ENCODE results near the gene GPR25. TPM values are rescaled to one million over a fixed set of nuclear protein-coding genes. Genes with fewer than 3 reads are reported as not detected.

GPR25 gene
- total RNA-seq, 1 experiment from 2014 or later, result not detected

GRCh38 chr1:200894712-200895442 is 22.1 kb downstream of the GPR25 start, which contains the start of gene INAVA:
Gene INAVA, plus strand, starts transcription at chr1:200894900. Its CDS starts 3,501 bp downstream, at chr1:200898401.
- no peak for DNase-seq (ENCODE audit: low read depth)

- no peak for DNase-seq (ENCODE audit: low read depth)
Observed at GRCh38 chr1:200895443-200895789, 22.6 kb downstream of the GPR25 start.

GRCh38 chr1:200895801-200896530 is 23.2 kb downstream of the GPR25 start:
- no peak for DNase-seq (ENCODE audit: low read depth)

- peak; percentile 78 for DNase-seq (ENCODE audit: low read depth)
Observed at GRCh38 chr1:200896531-200897196, 23.9 kb downstream of the GPR25 start.

- DNase-seq (ENCODE audit: low read depth), result no peak
Observed at GRCh38 chr1:200897259-200897658, 24.5 kb downstream of the GPR25 start.

- no peak for DNase-seq (ENCODE audit: low read depth)
Observed at GRCh38 chr1:200899015-200899386, 26.2 kb downstream of the GPR25 start.

GRCh38 chr1:200899451-200899915 is 26.7 kb downstream of the GPR25 start:
- DNase-seq (ENCODE audit: low read depth), result no peak

GRCh38 chr1:200899954-200900867 is 27.4 kb downstream of the GPR25 start:
- no peak for DNase-seq (ENCODE audit: low read depth)

- DNase-seq (ENCODE audit: low read depth), result no peak
Observed at GRCh38 chr1:200900877-200901276, 28.1 kb downstream of the GPR25 start.

GRCh38 chr1:200901350-200901749 is 28.6 kb downstream of the GPR25 start:
- no peak for DNase-seq (ENCODE audit: low read depth)

GRCh38 chr1:200901796-200902444 is 29.1 kb downstream of the GPR25 start:
- DNase-seq (ENCODE audit: low read depth), result no peak

- no peak for DNase-seq (ENCODE audit: low read depth)
Observed at GRCh38 chr1:200903793-200904192, 31.0 kb downstream of the GPR25 start.

- no peak for DNase-seq (ENCODE audit: low read depth)
Observed at GRCh38 chr1:200904772-200905171, 32.0 kb downstream of the GPR25 start.

GRCh38 chr1:200905411-200906052 is 32.8 kb downstream of the GPR25 start:
- DNase-seq (ENCODE audit: low read depth), result no peak

- no peak for DNase-seq (ENCODE audit: low read depth)
Observed at GRCh38 chr1:200906491-200906890, 33.7 kb downstream of the GPR25 start.

- DNase-seq (ENCODE audit: low read depth), result no peak
Observed at GRCh38 chr1:200907611-200908097, 34.9 kb downstream of the GPR25 start.

GRCh38 chr1:200908191-200908868 is 35.5 kb downstream of the GPR25 start:
- DNase-seq (ENCODE audit: low read depth), result no peak

- no peak for DNase-seq (ENCODE audit: low read depth)
Observed at GRCh38 chr1:200909071-200909470, 36.3 kb downstream of the GPR25 start.

GRCh38 chr1:200909757-200910239 is 37.0 kb downstream of the GPR25 start:
- no peak for DNase-seq (ENCODE audit: low read depth)

- DNase-seq (ENCODE audit: low read depth), result no peak
Observed at GRCh38 chr1:200911361-200911760, 38.6 kb downstream of the GPR25 start.

All from RPMI7951 (cell line).